GM12874 (cell line): ENCODE results near the gene USP37.

Experiments used
- CTCF ChIP-seq: IDR thresholded peaks from 2 replicates; pipeline ENCODE4 v1.5.1; 2011; ENCODE audit warnings: low read depth, mild to moderate bottlenecking, control low read depth, low read length, moderate library complexity; ENCODE audit not compliant: insufficient read depth

The USP37 gene

DNA sequence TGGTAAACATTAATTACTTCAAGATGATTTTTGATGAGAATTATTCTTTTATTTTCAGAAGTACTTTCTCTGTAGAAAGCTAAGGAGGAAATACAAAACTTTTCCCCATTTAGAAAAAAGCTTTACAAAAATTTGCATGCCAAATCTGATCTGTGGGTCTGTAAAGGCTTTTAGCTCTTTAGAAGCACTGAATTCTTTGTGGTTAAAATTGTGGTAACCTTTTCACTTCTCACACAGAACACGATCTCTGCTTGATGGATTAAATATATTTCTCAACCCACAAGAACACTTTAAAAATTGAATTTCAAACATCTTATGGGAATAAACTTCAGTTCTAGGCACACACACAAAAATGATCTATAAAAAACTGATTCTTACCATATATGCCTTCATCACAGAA is 85.5 kb downstream of the USP37 start:
- no peak for TF ChIP-seq CTCF

DNA sequence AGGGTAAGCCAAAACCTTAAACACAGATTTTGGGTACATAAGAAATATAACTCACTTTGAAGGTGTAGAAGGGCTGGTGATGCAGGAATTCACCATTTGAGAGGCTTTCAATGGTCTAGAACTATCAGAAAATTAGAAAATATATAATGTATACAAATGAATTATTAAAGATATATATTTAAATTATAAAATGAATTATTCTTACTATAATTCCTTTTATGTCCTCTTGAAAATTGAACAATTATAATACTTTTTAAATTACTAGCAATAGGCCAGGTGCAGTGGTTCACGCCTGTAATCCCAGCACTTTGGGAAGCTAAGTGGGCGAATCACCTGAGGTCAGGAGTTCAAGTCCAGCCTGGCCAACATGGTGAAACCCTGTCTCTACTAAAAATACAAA is 88.6 kb downstream of the USP37 start:
- TF ChIP-seq CTCF: no peak

DNA sequence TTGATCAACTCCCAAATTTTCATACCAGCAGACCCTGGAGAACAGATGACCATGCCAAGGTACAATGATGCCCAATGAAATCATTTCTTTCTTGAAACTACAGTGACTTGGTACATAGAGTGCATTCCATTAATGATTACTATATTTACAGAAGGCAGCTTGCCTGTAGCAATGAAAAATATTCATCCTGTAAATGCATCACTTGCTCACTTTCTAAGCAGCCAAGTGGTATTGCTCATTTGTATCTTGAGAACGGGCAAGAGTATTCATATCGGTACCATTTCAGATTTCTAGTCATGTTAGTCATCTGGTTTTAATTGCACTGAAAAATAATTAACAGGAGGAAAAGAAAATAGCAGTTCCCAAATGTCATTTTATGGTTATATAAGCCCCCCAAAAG is 89.6 kb downstream of the USP37 start:
- TF ChIP-seq CTCF: no peak

GRCh38 chr2:218477247-218477646 is 90.9 kb downstream of the USP37 start:
- TF ChIP-seq CTCF: no peak

GRCh38 chr2:218476676-218477075 is 91.5 kb downstream of the USP37 start:
- no peak for TF ChIP-seq CTCF

GRCh38 chr2:218474527-218474926 is 93.6 kb downstream of the USP37 start:
- no peak for TF ChIP-seq CTCF

DNA sequence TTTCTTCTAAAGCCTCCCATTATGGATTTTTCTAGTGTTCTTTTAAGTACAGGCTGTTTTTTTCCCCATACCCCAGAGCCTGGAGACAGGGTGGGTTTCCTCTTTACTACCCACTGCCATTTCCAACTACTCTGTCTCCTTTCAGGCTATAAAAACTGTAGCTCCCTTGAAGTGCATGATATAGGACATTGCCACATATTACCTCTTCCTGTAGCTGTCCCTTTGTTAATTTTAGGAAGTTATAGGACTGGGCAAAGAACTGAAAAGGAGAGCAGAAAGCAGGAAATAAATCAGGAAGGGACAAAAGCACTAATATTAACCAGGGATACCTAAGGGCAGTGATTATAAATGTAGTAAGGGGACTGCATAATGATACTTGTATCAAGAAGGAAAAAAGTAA is 95.2 kb downstream of the USP37 start:
- no peak for TF ChIP-seq CTCF

- TF ChIP-seq CTCF: no peak
These were observed 96.2 kb downstream of the USP37 start for GRCh38 chr2:218471982-218472381.
